Colon (tissue), 2 donors: ENCODE measurements around the gene GDF15.

ENCODE experiments used
- FAIRE-seq: peaks from 2 replicates; lab custom pipeline; 2012; peaks lifted over from hg19 to GRCh38; lab: Jason Lieb, UNC
- donor health status: control.
- donor health status: control.

GDF15 gene

GRCh38 chr19:18431351-18432197 lies 45.6 kb downstream of the GDF15 start:
- FAIRE-seq = no peak

- FAIRE-seq = no peak
Observed at GRCh38 chr19:18432275-18433014, 46.5 kb downstream of the GDF15 start.

GRCh38 chr19:18433015-18433691 lies 47.2 kb downstream of the GDF15 start:
- no peak for FAIRE-seq

GRCh38 chr19:18433735-18434398 lies 47.9 kb downstream of the GDF15 start:
- FAIRE-seq = no peak

- FAIRE-seq = no peak
Observed at GRCh38 chr19:18434411-18435175, 48.6 kb downstream of the GDF15 start.

GRCh38 chr19:18435178-18435841 lies 49.4 kb downstream of the GDF15 start:
- no peak for FAIRE-seq

- FAIRE-seq = no peak
Observed at GRCh38 chr19:18435842-18436670, 50.1 kb downstream of the GDF15 start.

GRCh38 chr19:18436671-18437490 lies 50.9 kb downstream of the GDF15 start:
- no peak for FAIRE-seq

- FAIRE-seq = no peak
Observed at GRCh38 chr19:18437491-18438330, 51.8 kb downstream of the GDF15 start, which contains the start of gene ISYNA1. ISYNA1 (minus strand) TSS chr19:18438133; CDS start chr19:18437979, 154 bp downstream.

GRCh38 chr19:18438331-18439024 lies 52.5 kb downstream of the GDF15 start:
- no peak for FAIRE-seq
